ENCODE data around the gene TTI1.

Gene TTI1

GRCh38 chr20:38008233-38008944 is 24.9 kb downstream of the TTI1 start:
- DNase-seq: no peak

- DNase-seq: peak; percentile 89
These were observed 25.7 kb downstream of the TTI1 start for GRCh38 chr20:38007526-38007925.

DNA sequence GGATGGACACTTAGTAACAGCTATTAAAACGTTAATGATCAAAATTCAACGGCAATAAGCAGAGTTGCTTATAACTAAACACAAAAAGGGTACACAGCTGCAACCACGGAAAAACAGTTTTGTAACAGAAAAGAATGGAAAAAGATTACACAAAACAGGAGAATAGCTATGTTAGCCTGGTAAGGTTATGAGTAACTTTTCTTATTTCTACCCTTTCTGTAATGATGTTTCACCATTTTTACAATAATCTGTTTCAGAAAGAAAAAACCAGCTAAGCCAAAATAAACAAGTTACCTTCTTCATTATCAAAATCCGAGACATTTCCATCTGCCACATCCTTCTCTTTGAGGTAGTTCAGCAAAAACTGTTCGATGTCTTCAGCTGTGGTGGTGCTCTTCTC is 27.4 kb downstream of the TTI1 start:
- DNase-seq: no peak

DNA sequence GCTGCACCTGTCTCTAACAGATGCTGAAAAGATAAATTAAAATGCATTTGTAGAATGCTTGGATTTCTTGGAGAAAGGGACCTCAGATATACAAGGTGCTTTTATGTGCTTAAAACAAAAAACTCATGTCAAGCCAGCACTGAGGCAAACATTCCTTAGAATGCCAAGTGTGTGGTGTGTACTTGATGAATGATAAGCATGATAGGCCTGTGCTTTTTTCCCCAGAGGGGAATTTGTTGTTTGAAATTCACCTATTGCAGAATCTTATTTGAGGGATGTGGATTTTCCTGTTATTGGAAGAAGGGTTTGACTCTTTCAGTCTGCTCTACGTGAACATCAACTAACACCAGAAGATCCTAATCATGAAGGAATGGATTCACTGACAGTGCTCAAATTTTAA is 28.8 kb downstream of the TTI1 start:
- DNase-seq: no peak

DNA sequence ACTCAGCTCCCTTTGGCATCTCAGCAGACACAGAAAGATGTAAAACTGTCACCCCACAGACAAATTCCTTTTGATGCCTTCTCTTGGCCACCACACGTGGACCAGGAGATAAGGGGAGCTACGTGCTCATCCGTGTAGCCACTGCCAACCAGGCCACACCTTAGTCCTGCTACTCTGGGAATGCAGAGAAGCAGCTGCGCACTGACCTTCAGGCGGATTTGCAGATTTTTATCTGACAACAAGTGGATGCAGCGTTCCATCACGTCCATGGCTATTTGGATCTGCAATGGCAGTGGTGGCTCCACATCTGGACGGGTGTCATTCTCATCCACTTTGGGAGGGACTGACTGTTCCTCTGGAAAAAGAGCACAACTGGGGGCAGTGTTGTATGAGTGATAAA is 30.8 kb downstream of the TTI1 start:
- DNase-seq: no peak

DNA sequence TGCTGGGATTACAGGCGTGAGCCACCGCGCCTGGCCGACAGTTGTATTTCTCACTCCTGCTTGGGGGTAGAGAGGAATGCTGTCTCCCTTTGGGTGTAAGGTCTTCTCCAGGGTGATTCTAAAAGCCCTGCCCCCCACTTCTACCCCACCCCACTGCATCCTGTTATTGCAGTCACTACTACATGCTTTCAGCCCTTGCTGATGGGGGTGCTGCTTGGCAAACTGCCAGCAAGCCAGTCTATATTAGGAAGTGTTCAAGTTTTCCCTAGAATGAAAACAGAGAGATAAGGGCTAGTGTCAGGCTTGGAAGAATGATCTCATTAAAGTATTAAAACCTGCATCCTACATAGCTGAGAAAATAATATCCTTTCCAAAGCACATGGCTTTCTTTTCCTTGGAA is 31.3 kb downstream of the TTI1 start:
- no peak for DNase-seq

GRCh38 chr20:38001173-38001875 is 31.9 kb downstream of the TTI1 start:
- DNase-seq: no peak

DNA sequence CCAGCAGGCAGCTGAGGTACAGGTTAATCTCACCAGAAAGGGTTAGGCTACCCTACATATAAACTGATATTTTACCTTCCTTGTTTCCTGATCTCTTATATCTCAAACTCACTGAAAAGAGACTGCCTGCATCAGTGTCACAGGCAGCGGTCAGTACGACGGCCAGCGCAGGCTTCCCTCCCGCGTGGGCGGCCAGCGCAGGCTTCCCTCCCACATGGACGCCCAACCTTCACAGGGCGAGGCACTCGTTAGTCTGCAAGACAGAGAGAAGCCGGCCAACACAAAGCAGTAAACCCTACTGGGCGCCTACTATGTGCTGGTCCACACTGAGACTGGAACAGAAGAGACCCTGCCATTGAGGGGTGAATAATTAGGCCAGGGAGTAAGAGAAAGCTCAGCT is 33.0 kb downstream of the TTI1 start:
- no peak for DNase-seq

- no peak for DNase-seq
These were observed 33.6 kb downstream of the TTI1 start for GRCh38 chr20:37999526-38000263.

- DNase-seq: no peak
These were observed 35.7 kb downstream of the TTI1 start for GRCh38 chr20:37997516-37997915.

DNA sequence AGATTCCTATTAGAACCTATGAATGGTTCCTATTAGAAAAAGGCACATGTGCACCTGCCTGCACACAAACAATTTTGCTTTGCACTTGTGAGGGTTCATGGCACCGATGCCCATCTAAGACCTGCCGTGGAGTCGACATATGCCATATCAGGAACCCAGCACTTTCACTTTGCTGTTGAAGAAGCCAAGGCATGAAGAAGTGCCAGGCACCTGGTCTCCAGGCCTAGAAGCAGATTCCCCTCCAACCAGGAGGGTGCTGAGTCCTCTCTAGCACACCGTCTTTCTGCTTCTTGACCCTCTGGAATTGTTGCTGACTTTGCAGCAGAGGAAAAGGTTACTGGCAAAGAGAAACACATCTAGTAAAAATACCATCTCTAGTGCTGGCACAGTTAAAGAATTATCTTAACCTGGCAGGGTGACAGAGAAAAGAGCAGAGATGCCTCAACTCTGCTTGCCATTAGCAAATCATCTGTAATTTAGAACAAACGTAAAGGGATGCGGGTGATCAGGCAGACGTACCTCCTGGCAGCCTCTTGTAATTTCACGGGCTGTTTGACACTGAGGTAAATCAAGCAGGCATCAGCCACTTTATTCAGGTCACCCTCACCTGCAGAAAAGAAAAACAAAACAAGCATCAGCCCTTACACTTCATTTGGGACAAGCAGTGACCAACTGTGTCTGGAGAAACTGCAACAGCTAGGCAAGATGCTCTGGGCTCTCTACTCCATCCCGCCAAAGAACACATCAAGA is 37.2 kb downstream of the TTI1 start:
- DNase-seq: peak; percentile 70

DNA sequence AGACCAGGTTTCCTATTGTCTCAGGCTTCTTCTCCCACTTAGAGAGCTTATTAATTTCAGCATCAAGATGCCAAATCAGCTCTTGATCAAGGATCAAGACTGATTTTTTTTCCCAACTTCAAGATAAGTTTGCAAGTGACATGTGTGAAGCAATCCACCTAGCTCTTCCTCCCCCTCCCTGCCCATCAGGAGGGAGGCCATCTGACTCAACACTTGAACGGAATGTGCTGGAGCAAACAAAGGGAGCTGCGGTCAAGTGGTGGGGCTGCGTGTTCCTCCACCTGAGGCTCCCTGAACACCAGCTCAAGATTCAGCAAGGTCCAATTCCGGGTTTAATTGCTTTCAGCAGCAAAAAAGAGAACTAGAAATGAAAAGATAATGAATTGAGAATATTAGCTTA is 38.7 kb downstream of the TTI1 start:
- no peak for DNase-seq

- DNase-seq: peak; percentile 35
These were observed 40.4 kb downstream of the TTI1 start for GRCh38 chr20:37992802-37993409.

DNA sequence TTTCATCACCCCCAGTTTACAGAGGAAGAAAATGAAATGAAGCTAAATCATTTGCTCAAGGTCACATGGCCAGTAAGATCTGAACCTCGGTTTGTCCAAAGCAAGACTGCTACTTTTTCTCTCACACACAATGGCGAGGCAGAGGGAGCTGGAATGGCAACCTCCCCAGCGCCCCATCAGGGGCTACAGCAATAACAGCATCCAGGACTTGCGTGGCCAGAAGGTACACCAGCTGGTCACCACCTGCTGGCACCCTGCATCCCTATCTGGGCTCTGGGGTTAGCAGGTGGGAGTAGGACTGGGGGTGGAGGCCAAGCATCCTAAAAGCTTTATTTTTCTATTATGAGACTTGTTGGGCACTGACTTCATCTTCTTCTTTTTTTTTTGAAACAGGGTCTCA is 41.3 kb downstream of the TTI1 start:
- DNase-seq: no peak

- DNase-seq: no peak
These were observed 41.9 kb downstream of the TTI1 start for GRCh38 chr20:37991157-37991866.

DNA sequence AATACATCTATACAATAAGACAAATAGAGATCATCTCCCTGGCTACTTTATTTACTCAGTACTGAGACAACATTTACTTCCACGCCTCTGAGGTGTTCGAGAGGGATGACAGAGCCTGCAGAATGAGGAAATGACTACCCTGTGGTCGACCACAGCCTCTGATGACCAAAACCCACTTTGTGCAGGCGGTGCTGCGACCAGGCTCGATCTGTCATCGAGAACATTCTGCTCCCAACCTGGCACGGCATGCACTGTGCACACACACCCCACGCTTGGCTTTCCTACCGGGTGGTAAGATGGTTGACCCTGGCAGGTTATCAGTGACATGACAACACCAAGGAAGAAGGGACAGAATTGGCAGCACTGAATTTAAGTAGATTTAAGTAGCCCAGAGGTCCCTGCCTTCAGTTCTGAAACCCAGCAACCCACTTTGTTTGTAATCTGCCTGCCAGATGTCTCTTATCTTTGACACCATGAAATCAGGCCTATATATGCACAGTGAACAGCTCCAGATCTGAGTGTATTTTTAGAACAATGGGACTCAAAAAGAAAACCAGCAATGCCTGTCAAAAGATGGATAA is 42.6 kb downstream of the TTI1 start:
- no peak for DNase-seq

DNA sequence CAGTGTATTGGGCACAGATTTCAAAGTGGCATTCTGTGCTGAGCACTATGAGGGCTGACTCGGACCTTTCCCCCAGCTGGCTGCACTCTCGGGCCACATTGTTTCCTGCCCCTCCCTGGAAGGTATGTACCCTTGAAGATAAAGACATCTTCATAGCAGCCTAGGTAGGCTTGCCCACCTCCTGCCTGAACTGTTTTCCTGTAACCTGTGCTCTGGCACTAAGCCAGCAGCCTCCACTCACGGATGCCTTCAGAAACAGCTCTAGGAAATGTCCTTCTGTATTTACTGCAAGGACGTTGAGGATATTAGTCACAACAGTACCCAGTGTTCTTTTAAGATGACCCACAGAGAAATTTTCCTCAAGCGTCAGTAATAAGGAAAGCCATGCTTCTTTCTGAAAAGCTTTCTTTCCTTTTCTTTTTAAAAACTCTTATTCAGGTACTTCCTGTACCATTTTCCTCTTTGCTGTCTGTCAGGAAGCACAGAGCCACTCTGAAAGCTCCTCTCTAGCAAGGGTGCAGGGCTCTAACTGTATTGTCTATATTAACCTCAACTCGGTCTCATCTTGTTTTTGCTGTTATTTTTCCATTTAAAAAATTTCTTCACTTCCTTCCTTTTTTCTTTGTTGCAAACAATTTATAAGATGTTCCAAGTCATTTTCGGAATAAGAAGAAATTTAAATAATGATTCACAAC is 43.5 kb downstream of the TTI1 start:
- peak; percentile 49 for DNase-seq

DNA sequence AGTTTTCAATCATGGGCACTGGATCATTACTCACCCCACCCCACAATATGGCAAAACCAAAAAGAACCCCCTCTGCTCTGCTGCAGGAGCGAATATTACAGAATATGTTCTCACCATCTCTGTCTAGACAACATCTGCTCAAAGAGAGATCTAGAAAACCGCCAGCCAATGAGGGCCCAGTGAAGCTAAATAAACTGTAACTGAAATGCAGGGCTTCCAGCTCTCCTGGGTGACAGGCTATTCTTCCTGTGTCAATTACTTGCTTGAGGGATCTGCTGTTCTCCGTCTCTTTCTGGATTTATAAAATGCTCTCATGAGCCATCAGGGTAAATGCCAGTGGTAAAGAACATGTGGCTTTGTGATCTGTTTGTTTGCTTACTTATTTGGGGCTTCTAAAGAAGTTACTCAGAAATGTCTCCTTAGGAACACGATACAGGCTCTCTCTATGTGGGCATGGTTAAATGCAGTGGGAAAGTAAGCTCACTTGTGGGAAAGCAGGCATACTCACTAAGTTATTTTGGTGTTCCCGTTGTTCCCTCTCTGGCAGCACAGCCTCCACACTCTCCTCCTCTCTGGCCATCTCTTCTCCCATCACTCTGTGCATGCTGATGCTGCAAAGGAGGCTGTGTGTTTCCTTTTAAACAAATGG is 44.8 kb downstream of the TTI1 start:
- DNase-seq: no peak

- DNase-seq: no peak
These were observed 45.5 kb downstream of the TTI1 start for GRCh38 chr20:37987602-37988290.

Measured in NCI-H2171 (cell line).